Activated CD4-positive, alpha-beta T cell treated with anti-CD3 and anti-CD28 coated beads for 4 hours (primary cell): ENCODE measurements around the gene CREB3.

ENCODE experiments used
- DNase-seq, 2 donors: peaks; one replicate each; pipeline ENCODE4 v3.0.0-alpha.2; 2020

The CREB3 gene

GRCh38 chr9:35783418-35783817, 51.0 kb downstream of the CREB3 start:
- DNase-seq: no peak
